Measurements from ENCODE around the gene RAI14.
A peak's percentile ranks its signal among the peaks of the same experiment; 100 is the strongest.

The RAI14 gene

GRCh38 chr5:34675857-34676256 is 19.7 kb downstream of the RAI14 start:
- DNase-seq (ENCODE audit: low read depth, low spot score) = no peak

DNA sequence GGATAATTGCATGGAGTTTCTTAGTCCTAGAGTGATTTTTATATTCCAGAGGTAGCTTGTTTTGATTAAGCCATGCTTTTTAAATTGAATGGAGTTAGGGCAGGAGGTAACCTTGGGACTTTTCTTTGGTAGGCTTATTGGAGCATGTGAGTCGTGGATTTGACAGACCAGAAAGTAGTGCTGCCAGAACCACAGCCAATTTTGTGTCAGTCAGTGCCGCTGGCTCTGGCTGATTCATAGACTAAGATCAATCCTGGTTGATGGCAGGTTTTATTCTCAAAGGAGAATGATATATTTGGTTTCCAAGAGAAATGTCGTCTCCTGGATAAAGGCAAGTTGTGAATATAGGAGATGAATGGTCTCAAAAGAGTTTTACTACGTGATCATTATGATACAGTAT is 20.3 kb downstream of the RAI14 start:
- DNase-seq (ENCODE audit: low read depth, low spot score) = no peak

DNA sequence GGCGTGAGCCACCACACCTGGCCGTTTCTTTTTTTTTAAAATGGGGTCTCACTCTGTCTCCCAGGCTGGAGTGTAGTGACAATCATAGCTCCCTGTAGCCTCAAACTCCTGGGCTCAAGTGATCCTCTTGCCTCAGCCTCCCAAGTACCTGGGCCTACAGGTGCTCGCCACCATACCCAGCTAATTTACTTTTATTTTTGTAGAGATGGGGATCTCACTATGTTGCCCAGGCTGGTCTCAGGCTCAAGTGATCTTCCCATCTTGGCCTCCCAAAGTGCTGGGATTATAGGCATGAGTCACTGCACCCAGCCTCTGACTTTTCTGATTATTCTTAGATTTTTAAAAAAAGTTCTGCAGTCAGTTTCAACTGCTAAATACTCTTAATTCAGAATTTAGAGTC is 21.3 kb downstream of the RAI14 start:
- DNase-seq (ENCODE audit: low read depth, low spot score) = no peak

DNA sequence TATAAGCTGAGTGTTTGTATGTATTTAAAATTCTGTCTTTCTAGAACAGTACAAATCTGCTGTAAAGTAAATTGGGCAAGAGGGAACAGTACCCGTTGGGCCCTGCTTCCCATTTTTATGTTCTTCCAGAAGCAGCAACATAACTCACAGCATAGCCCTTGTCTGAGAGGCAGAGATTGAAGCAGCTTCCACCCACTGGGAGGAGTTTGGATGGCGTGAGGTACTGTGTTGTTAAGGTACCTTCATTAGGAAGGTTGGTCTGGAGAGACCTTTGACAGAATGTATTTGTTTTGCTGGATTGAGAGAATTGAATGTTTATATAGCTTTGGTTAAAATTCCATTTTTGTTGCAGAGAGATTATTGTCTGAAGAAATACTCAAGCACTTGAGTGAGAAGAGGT is 24.8 kb downstream of the RAI14 start:
- DNase-seq (ENCODE audit: low read depth, low spot score) = no peak

- no peak for DNase-seq (ENCODE audit: low read depth, low spot score)
Measured at GRCh38 chr5:34682926-34683623, 26.9 kb downstream of the RAI14 start.

- peak; percentile 87 for DNase-seq (ENCODE audit: low read depth, low spot score)
Measured at GRCh38 chr5:34684281-34684979, 28.3 kb downstream of the RAI14 start.

- DNase-seq (ENCODE audit: low read depth, low spot score) = no peak
Measured at GRCh38 chr5:34684980-34685352, 28.8 kb downstream of the RAI14 start.

DNA sequence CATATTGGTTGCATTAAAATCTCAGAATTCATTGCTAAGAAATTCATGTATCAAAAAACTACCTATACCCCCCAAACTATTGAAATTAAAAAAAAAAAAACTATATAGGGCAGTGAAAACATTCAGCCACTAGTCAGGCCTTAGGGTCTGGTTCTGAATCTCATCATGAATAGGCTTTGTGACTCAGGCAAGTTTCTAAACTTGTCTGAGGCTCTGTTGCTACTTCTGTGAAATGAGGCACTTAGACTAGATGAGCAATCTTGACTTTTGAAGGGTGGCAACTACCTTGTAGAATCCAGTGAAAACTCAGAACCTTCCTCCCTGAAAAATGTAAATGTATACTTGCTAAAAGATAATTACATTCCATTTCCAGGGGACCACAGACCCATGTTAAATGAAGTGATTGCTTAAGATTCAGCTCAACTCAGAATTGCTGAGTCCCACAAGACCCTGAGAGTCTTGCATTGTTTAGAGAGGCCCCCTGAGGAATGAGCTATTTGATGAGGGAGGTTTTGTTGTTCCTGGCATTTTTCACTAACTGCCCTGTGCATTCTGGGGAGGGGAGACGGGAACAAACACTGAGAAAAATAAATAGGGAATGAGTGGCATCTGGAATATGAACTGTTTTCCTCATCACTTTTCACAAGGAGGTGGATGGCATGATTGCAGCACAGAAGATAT is 29.5 kb downstream of the RAI14 start:
- DNase-seq (ENCODE audit: low read depth, low spot score) = peak; percentile 54

- peak; percentile 84 for DNase-seq (ENCODE audit: low read depth, low spot score)
Measured at GRCh38 chr5:34686762-34687268, 30.7 kb downstream of the RAI14 start.

GRCh38 chr5:34687269-34688011 is 31.3 kb downstream of the RAI14 start:
- DNase-seq (ENCODE audit: low read depth, low spot score) = no peak

GRCh38 chr5:34688015-34688810 is 32.1 kb downstream of the RAI14 start:
- no peak for DNase-seq (ENCODE audit: low read depth, low spot score)

DNA sequence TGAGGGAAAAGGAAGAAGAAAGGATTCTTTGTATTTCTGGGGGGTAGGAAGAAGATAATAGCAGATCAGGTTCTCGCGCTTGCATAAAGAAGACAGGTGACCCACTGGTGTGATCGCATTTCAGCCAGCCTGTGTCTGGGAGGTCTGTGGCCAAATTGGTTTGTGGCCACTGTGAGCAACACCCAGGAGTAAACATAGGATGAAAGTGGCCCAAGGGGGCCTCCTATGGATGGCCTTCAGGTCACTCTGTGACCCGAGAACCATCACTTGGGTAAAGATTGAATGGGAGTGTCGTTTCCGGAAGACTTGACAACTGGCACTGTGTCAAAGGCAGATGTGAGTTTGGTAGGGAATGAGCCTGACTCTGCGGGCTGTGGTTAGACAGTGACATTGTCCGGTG is 34.2 kb downstream of the RAI14 start:
- DNase-seq (ENCODE audit: low read depth, low spot score) = no peak

GRCh38 chr5:34690898-34691297 is 34.8 kb downstream of the RAI14 start:
- no peak for DNase-seq (ENCODE audit: low read depth, low spot score)

DNA sequence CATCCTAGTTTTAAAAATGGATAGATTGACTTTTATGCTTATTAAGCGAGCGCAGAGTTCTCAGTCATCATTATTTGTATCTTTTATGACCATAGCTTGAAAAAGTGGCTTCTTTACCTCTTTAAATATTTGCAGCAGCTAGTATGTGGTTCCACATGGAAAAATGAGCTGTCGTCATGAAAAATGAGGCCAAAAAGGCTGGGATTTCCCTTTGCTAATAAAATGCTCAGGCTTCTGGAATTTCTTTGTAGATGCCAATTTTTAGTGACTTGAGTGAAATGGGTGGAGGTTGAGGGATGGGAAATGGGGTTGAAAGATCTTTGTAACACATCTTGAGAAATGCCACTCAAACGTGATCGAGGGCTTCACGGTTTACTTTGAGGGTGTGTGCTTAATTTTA is 35.2 kb downstream of the RAI14 start:
- no peak for DNase-seq (ENCODE audit: low read depth, low spot score)

GRCh38 chr5:34692786-34693185 is 36.7 kb downstream of the RAI14 start:
- no peak for DNase-seq (ENCODE audit: low read depth, low spot score)

DNA sequence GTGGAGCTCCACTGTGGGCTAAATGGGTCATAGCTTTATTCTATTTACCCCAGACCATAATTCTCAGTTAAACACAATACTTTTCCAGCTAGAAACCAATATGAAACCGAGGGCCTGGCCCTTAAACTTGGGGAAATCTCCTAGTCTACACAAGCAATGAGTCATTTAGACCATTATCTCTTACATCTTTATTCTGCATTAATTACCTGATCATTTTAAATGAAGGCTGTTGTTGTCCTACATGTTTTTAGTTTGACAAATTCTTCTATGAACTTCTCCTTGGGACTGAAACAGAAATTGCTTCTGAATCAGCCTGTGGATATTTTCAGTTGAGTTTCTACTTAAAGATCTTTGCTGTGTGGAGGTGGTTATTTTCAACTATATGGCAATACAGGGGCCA is 37.9 kb downstream of the RAI14 start:
- no peak for DNase-seq (ENCODE audit: low read depth, low spot score)

- no peak for DNase-seq (ENCODE audit: low read depth, low spot score)
Measured at GRCh38 chr5:34694685-34695084, 38.6 kb downstream of the RAI14 start.

DNA sequence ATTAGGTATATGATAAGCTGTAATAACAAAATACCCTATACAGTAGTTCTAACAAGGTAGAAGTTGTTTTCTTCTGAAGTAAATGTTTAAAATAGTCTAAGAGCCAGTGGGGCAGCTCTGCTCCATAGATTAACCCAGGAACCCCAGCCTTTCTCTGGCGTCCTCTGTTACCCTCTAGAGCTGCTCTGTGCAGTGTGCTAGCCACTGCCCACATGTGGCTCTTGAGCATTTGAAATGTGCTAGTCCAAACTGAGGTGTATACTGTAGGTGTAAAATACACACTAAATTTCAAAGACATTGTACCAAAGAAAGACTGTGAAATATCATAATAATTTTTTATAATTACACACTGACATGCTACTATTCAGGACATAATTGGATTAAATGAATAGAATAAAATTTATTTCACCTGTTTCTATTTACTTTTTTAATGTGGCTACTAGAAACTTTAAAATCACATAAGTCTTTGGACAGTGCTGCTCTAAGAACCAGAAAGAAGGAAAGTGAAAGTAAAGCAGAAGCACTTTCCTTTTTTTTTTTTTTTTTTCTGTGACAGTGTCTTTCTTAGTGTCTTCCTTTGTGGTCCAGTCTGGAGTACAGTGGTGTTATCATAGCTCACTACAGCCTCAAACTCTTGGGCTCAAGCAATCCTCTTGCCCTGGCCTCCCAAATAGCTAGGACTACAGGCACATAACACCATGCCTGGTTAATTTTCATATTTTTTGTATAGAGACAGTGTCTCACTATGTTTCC is 39.3 kb downstream of the RAI14 start:
- no peak for DNase-seq (ENCODE audit: low read depth, low spot score)

DNA sequence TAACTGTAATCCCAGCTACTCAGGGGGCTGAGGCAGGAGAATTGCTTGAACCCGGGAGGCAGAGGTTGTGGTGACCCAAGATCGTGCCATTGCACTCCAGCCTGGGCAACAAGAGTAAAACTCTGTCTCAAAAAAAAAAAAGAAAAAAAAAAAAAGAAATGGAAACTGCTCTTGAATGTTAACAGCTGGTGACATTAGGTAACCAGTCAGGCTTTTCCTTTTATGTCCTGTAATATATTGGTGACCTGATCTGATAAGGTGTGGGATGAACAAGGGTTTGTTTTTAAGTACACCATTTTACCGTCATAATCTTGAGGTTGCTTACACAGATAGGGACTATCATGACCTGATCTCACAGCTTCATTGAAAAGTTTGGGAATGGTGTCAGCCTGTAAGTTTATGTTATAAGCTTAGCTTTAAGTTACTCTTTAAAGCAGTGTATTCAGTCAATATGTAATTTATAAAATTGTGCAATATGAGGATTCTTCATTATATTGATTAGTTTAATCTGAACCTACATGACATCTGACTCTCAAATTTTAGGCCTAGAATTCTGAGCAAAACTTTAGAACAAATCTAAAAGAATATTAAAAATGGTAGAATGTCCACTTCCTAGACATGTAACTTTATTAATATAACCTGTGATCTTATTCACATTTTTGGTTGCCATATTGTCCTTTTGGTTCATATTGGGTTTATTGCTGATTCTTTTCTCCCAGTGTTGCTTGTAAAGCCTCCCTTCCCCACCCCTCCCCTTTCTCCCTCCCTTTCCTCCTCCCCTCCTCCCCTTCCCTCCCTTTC is 41.4 kb downstream of the RAI14 start:
- no peak for DNase-seq (ENCODE audit: low read depth, low spot score)

GRCh38 chr5:34698109-34698419 is 41.9 kb downstream of the RAI14 start:
- no peak for DNase-seq (ENCODE audit: low read depth, low spot score)

All from ELF-1 (cell line).